ENCODE measurements around the gene CLCN4. TPM values are rescaled to one million over a fixed set of nuclear protein-coding genes. Genes with fewer than 3 reads are reported as not detected.

Gene CLCN4
- total RNA-seq, 1 experiment from 2014 or later: 6.9 TPM

- H3K4ac ChIP-seq (ENCODE audit: low read depth, low read length): no peak overlapping the region
- no peak overlapping the region for H3K23ac ChIP-seq (ENCODE audit: insufficient read length, low read depth, low read length)
- H3T11ph ChIP-seq (ENCODE audit: low read length): no peak overlapping the region
Measured at GRCh38 chrX:10177601-10178000, 20.8 kb downstream of the CLCN4 start.

More at GRCh38 chrX:10177601-10178000, 20.8 kb downstream of the CLCN4 start:
- Histone ChIP-seq H3K4me2 (ENCODE audit: insufficient read depth, insufficient read length, low read length) (no peak overlapping the region), H3K56ac (ENCODE audit: insufficient read length, low read depth, low read length) (no peak overlapping the region), H2BK15ac (ENCODE audit: low read depth, low read length) (no peak overlapping the region), H2AFZ (ENCODE audit: low read length) (no peak overlapping the region), H3K79me2 (ENCODE audit: insufficient read depth, low read length) (no peaks in the 10 kb centered on the region), H3K27me3 (ENCODE audit: insufficient read depth, low read length) (no peaks in the 10 kb centered on the region), H3K23me2 (ENCODE audit: insufficient read length, low read depth, low read length, poor library complexity, severe bottlenecking) (no peaks in the 10 kb centered on the region), H4K8ac (replicated peaks; ENCODE audit: insufficient read length, low read depth, low read length) (no peak overlapping the region), H3K9me3 (ENCODE audit: control insufficient read depth, low read depth, low read length) (peaks cover 7% of the 10 kb centered on the region), H2AK5ac (ENCODE audit: insufficient read length, low read length) (no peak overlapping the region), H2BK20ac (ENCODE audit: low read depth, low read length, poor library complexity, severe bottlenecking) (no peak overlapping the region), H4K5ac (ENCODE audit: insufficient read length, low read depth, low read length) (no peak overlapping the region), H3K14ac (ENCODE audit: insufficient read depth, low read length) (no peak overlapping the region), H3K4me1 (ENCODE audit: insufficient read depth, low read length) (no peaks in the 10 kb centered on the region), H4K91ac (ENCODE audit: insufficient read length, low read depth, low read length) (no peak overlapping the region), H2BK12ac (ENCODE audit: insufficient read length, low read depth, low read length) (no peak overlapping the region), H3K27ac (ENCODE audit: insufficient read length, low read depth, low read length) (no peak overlapping the region), H3K18ac (ENCODE audit: insufficient read length, low read depth, low read length) (no peak overlapping the region), H3K79me1 (ENCODE audit: insufficient read depth, low read depth, low read length, poor library complexity, severe bottlenecking) (no peaks in the 10 kb centered on the region), H3K9ac (ENCODE audit: extremely low read depth, insufficient read length, low read length) (no peak overlapping the region), H2BK120ac (ENCODE audit: low read depth, low read length, poor library complexity, severe bottlenecking) (no peak overlapping the region), H4K20me1 (ENCODE audit: control insufficient read depth, insufficient read depth, insufficient read length) (no peaks in the 10 kb centered on the region), H2BK5ac (ENCODE audit: insufficient read length, low read length) (no peak overlapping the region)
- no CpG with 5 or more reads among the region's 3 CpGs for WGBS (ENCODE audit: extremely low coverage, insufficient read length, low lambda C conversion rate)
- DNase-seq: no peak
- Mint-ChIP-seq H3K4me3 (no peak overlapping the region), H3K36me3 (ENCODE audit: insufficient read depth in 1 of 3, low read depth in 3 of 3) (peaks cover 0 to 12% (median 9%) of the 10 kb centered on the region in 3 experiments; a peak in 3 of 7 replicates), H3K27me3 (ENCODE audit: low read depth) (peaks cover 2% of the 10 kb centered on the region; the same call in 1 of the 2 replicates), H3K4me1 (peaks cover 20 to 31% of the 10 kb centered on the region in 2 experiments), H3K27ac (no peak overlapping the region), H3K9me3 (peaks cover 48 to 56% of the 10 kb centered on the region in 2 experiments)
- no peak for TF ChIP-seq CTCF (conservative IDR thresholded peaks at IDR 0.05)
